ENCODE measurements around the gene MAML2. TPM values are rescaled to one million over a fixed set of nuclear protein-coding genes. Genes with fewer than 3 reads are reported as not detected.
A peak's percentile ranks its signal among the peaks of the same experiment; 100 is the strongest.

MAML2 gene
- total RNA-seq, 2 experiments from 2014 or later = 23.9 to 37.1 TPM

- Mint-ChIP-seq H3K27me3 (no peaks in the 10 kb centered on the region), H3K4me3 (peak overlapping the region; percentile 19), H3K27ac (peak overlapping the region; percentile 83), H3K9me3 (ENCODE audit: low read depth) (no peaks in the 10 kb centered on the region), H3K4me1 (peaks cover 81% of the 10 kb centered on the region), H3K36me3 (ENCODE audit: low read depth) (peaks cover 41% of the 10 kb centered on the region)
- intact Hi-C loops (cut with DNase I, micrococcal nuclease) = loop anchor here (1.0 to 10.0 kb wide), 3 partner anchors 136 to 330 kb away; partner anchors contain the start of genes JRKL (in 1 of the 2) and MTMR2 (in 1 of the 2)
- ChIA-PET POLR2A (interaction anchor here (1.5 to 1.8 kb wide), 3 partner anchors 28 to 282 kb away, joined by 4 to 5 read pairs (median 5); partner anchors contain the start of gene MAML2), CTCF (interaction anchor here (1.4 to 2.2 kb wide), 5 partner anchors 10 to 151 kb away, joined by 3 to 6 read pairs (median 5); no protein-coding TSS in a partner anchor)
- ATAC-seq (no peak), DNase-seq (no peak)
Measured at GRCh38 chr11:96061069-96061468, 281.9 kb downstream of the MAML2 start.

GRCh38 chr11:96057502-96057901, 285.5 kb downstream of the MAML2 start:
- Mint-ChIP-seq H3K4me1 (peaks cover 86% of the 10 kb centered on the region), H3K27me3 (no peaks in the 10 kb centered on the region), H3K36me3 (ENCODE audit: low read depth) (peaks cover 56% of the 10 kb centered on the region), H3K4me3 (no peak overlapping the region), H3K27ac (peak overlapping the region; percentile 72), H3K9me3 (ENCODE audit: low read depth) (no peaks in the 10 kb centered on the region)
- ChIA-PET POLR2A (no interaction called here), CTCF (interaction anchor here (5.7 kb wide), 1 partner anchor 285 kb away, joined by 39 read pairs; the partner anchor contains the start of gene MAML2)
- DNase-seq = no peak
- intact Hi-C loops (cut with DNase I, micrococcal nuclease) = loop anchor here in 1 of 2 experiments (5.0 kb wide), 1 partner anchor 135 kb away; the partner anchor contains the start of gene MTMR2
- no peak for ATAC-seq

- no peaks in the 10 kb centered on the region for H3K27me3 Mint-ChIP-seq
- DNase-seq (no peak), ATAC-seq (no peak)
- CTCF ChIA-PET = interaction anchor here (0.6 to 5.7 kb wide), 16 partner anchors 8 to 337 kb away, joined by 3 to 39 read pairs (median 6); partner anchors contain the start of gene MAML2
- H3K9me3 Mint-ChIP-seq (ENCODE audit: low read depth) = no peaks in the 10 kb centered on the region
- peak overlapping the region; percentile 72 for H3K27ac Mint-ChIP-seq
- H3K4me3 Mint-ChIP-seq = no peak overlapping the region
- peaks cover 89% of the 10 kb centered on the region for H3K4me1 Mint-ChIP-seq
- intact Hi-C loops (cut with DNase I, micrococcal nuclease) = loop anchor here (1.0 to 5.0 kb wide), 2 partner anchors 42 to 134 kb away; partner anchors contain the start of gene MTMR2 (in 1 of the 2)
- POLR2A ChIA-PET = interaction anchor here (0.6 to 1.1 kb wide), 2 partner anchors 179 to 285 kb away, joined by 3 to 4 read pairs; no protein-coding TSS in a partner anchor
- peaks cover 63% of the 10 kb centered on the region for H3K36me3 Mint-ChIP-seq (ENCODE audit: low read depth)
Measured at GRCh38 chr11:96056576-96056975, 286.4 kb downstream of the MAML2 start.

GRCh38 chr11:96055706-96056387, 287.1 kb downstream of the MAML2 start:
- Mint-ChIP-seq H3K4me1 (peaks cover 86% of the 10 kb centered on the region), H3K27me3 (no peaks in the 10 kb centered on the region), H3K36me3 (ENCODE audit: low read depth) (peaks cover 59% of the 10 kb centered on the region), H3K4me3 (no peak overlapping the region), H3K9me3 (ENCODE audit: low read depth) (no peaks in the 10 kb centered on the region), H3K27ac (peak overlapping the region; percentile 88)
- ATAC-seq (peak; percentile 71), DNase-seq (peak; percentile 67)
- intact Hi-C loops (cut with DNase I, micrococcal nuclease) = loop anchor here (1.0 to 5.0 kb wide), 4 partner anchors 42 to 337 kb away; partner anchors contain the start of genes MAML2 (in 1 of the 2) and MTMR2 (in 1 of the 2)
- POLR2A ChIA-PET = interaction anchor here (0.6 to 1.1 kb wide), 3 partner anchors 155 to 286 kb away, joined by 3 to 4 read pairs (median 3); no protein-coding TSS in a partner anchor
- CTCF ChIA-PET = interaction anchor here (0.6 to 5.7 kb wide), 39 partner anchors 9 to 410 kb away, joined by 3 to 39 read pairs (median 4); partner anchors contain the start of gene MAML2

GRCh38 chr11:96054870-96055705, 287.9 kb downstream of the MAML2 start:
- H3K27ac Mint-ChIP-seq = peak overlapping the region; percentile 88
- intact Hi-C loops (cut with DNase I, micrococcal nuclease) = loop anchor here in 1 of 2 experiments (1.0 to 5.0 kb wide), 3 partner anchors 133 to 338 kb away; partner anchors contain the start of genes MAML2 and MTMR2
- peaks cover 59% of the 10 kb centered on the region for H3K36me3 Mint-ChIP-seq (ENCODE audit: low read depth)
- no peak overlapping the region for H3K4me3 Mint-ChIP-seq
- DNase-seq (no peak), ATAC-seq (peak; percentile 20)
- H3K9me3 Mint-ChIP-seq (ENCODE audit: low read depth) = no peaks in the 10 kb centered on the region
- peaks cover 86% of the 10 kb centered on the region for H3K4me1 Mint-ChIP-seq
- CTCF ChIA-PET = interaction anchor here (0.6 to 5.7 kb wide), 37 partner anchors 8 to 411 kb away, joined by 3 to 39 read pairs (median 5); partner anchors contain the start of gene MAML2
- no peaks in the 10 kb centered on the region for H3K27me3 Mint-ChIP-seq
- POLR2A ChIA-PET = interaction anchor here (0.6 to 1.1 kb wide), 6 partner anchors 35 to 428 kb away, joined by 3 to 4 read pairs (median 3); no protein-coding TSS in a partner anchor

- DNase-seq = no peak
- Mint-ChIP-seq H3K4me3 (no peak overlapping the region), H3K27ac (peak overlapping the region; percentile 45), H3K9me3 (ENCODE audit: low read depth) (no peaks in the 10 kb centered on the region), H3K27me3 (no peaks in the 10 kb centered on the region), H3K4me1 (peaks cover 84% of the 10 kb centered on the region), H3K36me3 (ENCODE audit: low read depth) (peaks cover 55% of the 10 kb centered on the region)
- ChIA-PET CTCF (interaction anchor here (0.6 to 5.7 kb wide), 5 partner anchors 12 to 344 kb away, joined by 3 to 39 read pairs (median 4); partner anchors contain the start of gene MAML2), POLR2A (no interaction called here)
- intact Hi-C loops (cut with DNase I, micrococcal nuclease) = loop anchor here in 1 of 2 experiments (1.0 kb wide), 1 partner anchor 9 kb away; no protein-coding TSS in a partner anchor
- no peak for ATAC-seq
Measured at GRCh38 chr11:96052921-96053651, 289.9 kb downstream of the MAML2 start.

- intact Hi-C loops (cut with DNase I, micrococcal nuclease) = loop anchor here in 1 of 2 experiments (1.0 kb wide), 1 partner anchor 10 kb away; no protein-coding TSS in a partner anchor
- CTCF ChIA-PET = interaction anchor here (0.9 to 5.7 kb wide), 7 partner anchors 8 to 342 kb away, joined by 3 to 39 read pairs (median 5); partner anchors contain the start of gene MAML2
- H3K27ac Mint-ChIP-seq = no peak overlapping the region
- H3K36me3 Mint-ChIP-seq (ENCODE audit: low read depth) = peaks cover 52% of the 10 kb centered on the region
- H3K4me3 Mint-ChIP-seq = no peak overlapping the region
- peaks cover 78% of the 10 kb centered on the region for H3K4me1 Mint-ChIP-seq
- H3K9me3 Mint-ChIP-seq (ENCODE audit: low read depth) = no peaks in the 10 kb centered on the region
- POLR2A ChIA-PET = interaction anchor here (1.1 kb wide), 1 partner anchor 31 kb away, joined by 3 read pairs; no protein-coding TSS in a partner anchor
- ATAC-seq (peak; percentile 68), DNase-seq (no peak)
- no peaks in the 10 kb centered on the region for H3K27me3 Mint-ChIP-seq
Measured at GRCh38 chr11:96051820-96052219, 291.2 kb downstream of the MAML2 start.

GRCh38 chr11:96050435-96051182, 292.4 kb downstream of the MAML2 start:
- no peaks in the 10 kb centered on the region for H3K9me3 Mint-ChIP-seq (ENCODE audit: low read depth)
- ATAC-seq (no peak), DNase-seq (no peak)
- POLR2A ChIA-PET = no interaction called here
- H3K4me1 Mint-ChIP-seq = peaks cover 78% of the 10 kb centered on the region
- no peaks in the 10 kb centered on the region for H3K27me3 Mint-ChIP-seq
- no peak overlapping the region for H3K27ac Mint-ChIP-seq
- intact Hi-C loops (cut with DNase I, micrococcal nuclease) = no loop called here
- no peak overlapping the region for H3K4me3 Mint-ChIP-seq
- H3K36me3 Mint-ChIP-seq (ENCODE audit: low read depth) = peaks cover 50% of the 10 kb centered on the region
- CTCF ChIA-PET = interaction anchor here (0.7 to 2.0 kb wide), 6 partner anchors 9 to 344 kb away, joined by 3 to 6 read pairs (median 5); partner anchors contain the start of gene MAML2

- POLR2A ChIA-PET = interaction anchor here (0.6 kb wide), 1 partner anchor 139 kb away, joined by 5 read pairs; no protein-coding TSS in a partner anchor
Measured at GRCh38 chr11:96049426-96049825, 293.6 kb downstream of the MAML2 start.

More at GRCh38 chr11:96049426-96049825, 293.6 kb downstream of the MAML2 start:
- CTCF ChIA-PET = interaction anchor here (0.5 to 1.3 kb wide), 5 partner anchors 35 to 674 kb away, joined by 3 read pairs; partner anchors contain the start of gene MAML2
- Mint-ChIP-seq H3K4me3 (no peak overlapping the region), H3K36me3 (ENCODE audit: low read depth) (peaks cover 56% of the 10 kb centered on the region), H3K9me3 (ENCODE audit: low read depth) (no peaks in the 10 kb centered on the region), H3K4me1 (peaks cover 78% of the 10 kb centered on the region), H3K27me3 (no peaks in the 10 kb centered on the region), H3K27ac (no peak overlapping the region)
- DNase-seq = no peak
- intact Hi-C loops (cut with DNase I, micrococcal nuclease) = no loop called here
- no peak for ATAC-seq

All from activated CD4-positive, alpha-beta T cell treated with anti-CD3 and anti-CD28 coated beads for 36 hours (primary cell).